ENCODE data around the gene MSH5. TPM values are rescaled to one million over a fixed set of nuclear protein-coding genes. Genes with fewer than 3 reads are reported as not detected.

Gene MSH5
- total and polyA plus RNA-seq, 2 of the 13 experiments (the other 11 are each of a cell fraction or from before 2014, with no cell fraction given) = 10.2 to 38.7 TPM

GRCh38 chr6:31739639-31740396, at the start of gene MSH5 (continued):
- TF ChIP-seq RNF219 (CRISPR knock-in tag; IDR thresholded peaks at IDR 0.05) = no peak
- peak; percentile 93; the same call in 1 of the 2 replicates for TF ChIP-seq SMAD9 (CRISPR knock-in tag; IDR thresholded peaks at IDR 0.05)
- TF ChIP-seq, protein P1, sequence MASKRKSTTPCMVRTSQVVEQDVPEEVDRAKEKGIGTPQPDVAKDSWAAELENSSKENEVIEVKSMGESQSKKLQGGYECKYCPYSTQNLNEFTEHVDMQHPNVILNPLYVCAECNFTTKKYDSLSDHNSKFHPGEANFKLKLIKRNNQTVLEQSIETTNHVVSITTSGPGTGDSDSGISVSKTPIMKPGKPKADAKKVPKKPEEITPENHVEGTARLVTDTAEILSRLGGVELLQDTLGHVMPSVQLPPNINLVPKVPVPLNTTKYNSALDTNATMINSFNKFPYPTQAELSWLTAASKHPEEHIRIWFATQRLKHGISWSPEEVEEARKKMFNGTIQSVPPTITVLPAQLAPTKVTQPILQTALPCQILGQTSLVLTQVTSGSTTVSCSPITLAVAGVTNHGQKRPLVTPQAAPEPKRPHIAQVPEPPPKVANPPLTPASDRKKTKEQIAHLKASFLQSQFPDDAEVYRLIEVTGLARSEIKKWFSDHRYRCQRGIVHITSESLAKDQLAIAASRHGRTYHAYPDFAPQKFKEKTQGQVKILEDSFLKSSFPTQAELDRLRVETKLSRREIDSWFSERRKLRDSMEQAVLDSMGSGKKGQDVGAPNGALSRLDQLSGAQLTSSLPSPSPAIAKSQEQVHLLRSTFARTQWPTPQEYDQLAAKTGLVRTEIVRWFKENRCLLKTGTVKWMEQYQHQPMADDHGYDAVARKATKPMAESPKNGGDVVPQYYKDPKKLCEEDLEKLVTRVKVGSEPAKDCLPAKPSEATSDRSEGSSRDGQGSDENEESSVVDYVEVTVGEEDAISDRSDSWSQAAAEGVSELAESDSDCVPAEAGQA (IDR thresholded peaks at IDR 0.05; ENCODE audit: low read depth) = peak; percentile 79; the same call in 1 of the 2 replicates
- TF ChIP-seq, protein P1 (CRISPR knock-in tag; IDR thresholded peaks at IDR 0.05; ENCODE audit: borderline replicate concordance) = no peak; the same call in 1 of the 2 replicates
- 0 out of 2 replicates have a peak, but pooled peaks have one; percentile 19 for TF ChIP-seq KIAA2018 (CRISPR knock-in tag; IDR thresholded peaks at IDR 0.05; ENCODE audit: borderline replicate concordance)
- TF ChIP-seq ATM (IDR thresholded peaks at IDR 0.05; ENCODE audit: borderline replicate concordance) = no peak
- peak; percentile 77; the same call in 1 of the 2 replicates for TF ChIP-seq ZNF225 (CRISPR knock-in tag; IDR thresholded peaks at IDR 0.05)
- TF ChIP-seq ZNF121 (CRISPR knock-in tag; IDR thresholded peaks at IDR 0.05) = peak; percentile 12; the same call in 1 of the 2 replicates
- peak; percentile 93; the same call in 1 of the 2 replicates for TF ChIP-seq ZBTB7A (CRISPR knock-in tag; IDR thresholded peaks at IDR 0.05)
- peak; percentile 98 for TF ChIP-seq CC2D1A (CRISPR knock-in tag; IDR thresholded peaks at IDR 0.05)
- TF ChIP-seq MAX (IDR thresholded peaks at IDR 0.05) = no peak
- TF ChIP-seq PAF1 (CRISPR knock-in tag; IDR thresholded peaks at IDR 0.05) = no peak

Measured in HepG2 (cell line).